HG02840 (cell line): Measurements from ENCODE around the gene MRPS18B.

ENCODE experiments used
- ATAC-seq: cut with Tn5 transposase; IDR thresholded peaks from one replicate; pipeline ENCODE4 v1.9.1; 2021; ENCODE audit warnings: mild to moderate bottlenecking, moderate library complexity, moderate number of reproducible peaks; ENCODE audit not compliant: unreplicated experiment, low FRiP score

MRPS18B gene

GRCh38 chr6:30672445-30673253 lies 55.0 kb downstream of the MRPS18B start, which contains the start of gene DHX16:
Gene DHX16 (minus strand): TSS chr6:30673006. CDS start chr6:30672841, 165 bp downstream.
- ATAC-seq: peak; percentile 82
